Measurements from ENCODE around the gene AP1G2.

AP1G2 gene

GRCh38 chr14:23536494-23536893 lies 31.1 kb downstream of the AP1G2 start:
- H3K4me3 ChIP-seq (ENCODE audit: low read length), result no peak overlapping the region
- no peak for TF ChIP-seq ZNF274 (IDR thresholded peaks at IDR 0.05; ENCODE audit: low read depth, low read length)

- no peak for TF ChIP-seq ZNF274 (IDR thresholded peaks at IDR 0.05; ENCODE audit: low read depth, low read length)
- no peak overlapping the region for H3K4me3 ChIP-seq (ENCODE audit: low read length)
Measured at GRCh38 chr14:23535943-23536342, 31.6 kb downstream of the AP1G2 start.

GRCh38 chr14:23533652-23534435 lies 33.7 kb downstream of the AP1G2 start:
- no peak for TF ChIP-seq ZNF274 (IDR thresholded peaks at IDR 0.05; ENCODE audit: low read depth, low read length)
- no peak overlapping the region for H3K4me3 ChIP-seq (ENCODE audit: low read length)

- TF ChIP-seq ZNF274 (IDR thresholded peaks at IDR 0.05; ENCODE audit: low read depth, low read length), result no peak
- H3K4me3 ChIP-seq (ENCODE audit: low read length), result no peak overlapping the region
Measured at GRCh38 chr14:23532658-23533057, 34.9 kb downstream of the AP1G2 start.

DNA sequence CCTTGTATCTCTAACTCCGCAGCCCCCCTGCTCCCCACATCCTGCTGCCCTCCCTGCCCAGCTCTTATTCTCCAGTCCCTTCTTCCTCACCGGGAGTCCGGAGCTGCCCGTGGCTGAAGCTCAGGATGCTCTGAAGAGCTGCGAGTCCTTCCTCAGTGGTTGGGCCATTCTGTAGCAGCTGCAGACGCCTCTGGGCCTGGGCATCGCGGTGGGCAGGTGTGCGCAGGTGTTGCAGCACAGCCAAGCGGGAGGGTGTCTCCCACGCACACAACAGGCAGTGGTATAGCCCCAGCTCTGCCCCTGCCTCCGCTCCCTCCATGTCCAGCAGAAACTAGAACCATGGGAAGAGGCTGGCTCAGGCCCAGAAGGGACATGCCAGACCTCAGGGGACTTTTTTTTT lies 36.2 kb downstream of the AP1G2 start:
- TF ChIP-seq ZNF274 (IDR thresholded peaks at IDR 0.05; ENCODE audit: low read depth, low read length), result no peak
- no peak overlapping the region for H3K4me3 ChIP-seq (ENCODE audit: low read length)

GRCh38 chr14:23530375-23531055 lies 37.1 kb downstream of the AP1G2 start:
- H3K4me3 ChIP-seq (ENCODE audit: low read length), result no peak overlapping the region
- no peak for TF ChIP-seq ZNF274 (IDR thresholded peaks at IDR 0.05; ENCODE audit: low read depth, low read length)

DNA sequence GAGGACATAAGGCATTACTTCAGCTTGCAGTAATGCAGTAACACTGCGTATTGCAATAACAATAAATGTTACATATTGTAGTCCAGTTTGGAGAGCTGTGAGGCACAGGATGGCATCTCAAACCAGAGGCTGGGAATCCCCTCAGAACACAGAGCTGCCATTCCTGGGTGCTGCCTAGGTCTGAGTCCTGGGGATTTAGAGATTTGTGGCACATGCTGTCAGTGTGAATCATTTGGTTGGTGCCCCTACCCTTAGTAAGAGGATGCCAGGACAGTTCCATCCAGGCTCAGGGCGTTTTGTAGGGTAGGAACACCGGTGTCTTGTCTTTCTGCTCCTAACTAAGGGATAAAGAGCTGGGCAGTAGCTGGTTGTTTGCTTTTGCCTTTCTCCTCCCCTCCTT lies 38.6 kb downstream of the AP1G2 start:
- TF ChIP-seq ZNF274 (IDR thresholded peaks at IDR 0.05; ENCODE audit: low read depth, low read length), result no peak
- H3K4me3 ChIP-seq (ENCODE audit: low read length), result no peak overlapping the region

GRCh38 chr14:23528555-23528954 lies 39.0 kb downstream of the AP1G2 start:
- TF ChIP-seq ZNF274 (IDR thresholded peaks at IDR 0.05; ENCODE audit: low read depth, low read length), result no peak
- H3K4me3 ChIP-seq (ENCODE audit: low read length), result no peak overlapping the region

DNA sequence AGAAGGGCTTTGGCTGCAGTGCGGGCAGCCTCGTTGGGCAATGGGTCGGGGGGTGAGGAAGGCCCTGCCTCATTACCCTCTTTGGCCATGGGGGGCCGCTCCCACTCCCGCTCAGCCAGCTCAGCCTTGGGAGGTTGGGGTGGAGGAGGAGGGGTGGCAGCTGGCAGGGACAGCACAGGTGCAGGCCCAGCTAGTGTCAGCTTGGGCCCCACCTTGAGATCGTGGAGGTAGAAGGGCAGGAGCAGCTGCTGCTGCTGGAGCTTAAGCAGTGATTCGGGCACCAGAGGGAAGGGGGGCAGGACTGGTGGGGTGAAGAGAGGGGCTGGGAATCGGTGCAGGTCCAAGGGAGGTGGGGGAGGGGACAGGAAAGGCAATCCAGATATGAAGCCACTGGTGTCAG lies 42.0 kb downstream of the AP1G2 start:
- H3K4me3 ChIP-seq (ENCODE audit: low read length), result no peak overlapping the region
- TF ChIP-seq ZNF274 (IDR thresholded peaks at IDR 0.05; ENCODE audit: low read depth, low read length), result no peak

GRCh38 chr14:23524954-23525353 lies 42.6 kb downstream of the AP1G2 start:
- H3K4me3 ChIP-seq (ENCODE audit: low read length), result no peak overlapping the region
- TF ChIP-seq ZNF274 (IDR thresholded peaks at IDR 0.05; ENCODE audit: low read depth, low read length), result no peak

- H3K4me3 ChIP-seq (ENCODE audit: low read length), result no peak overlapping the region
- no peak for TF ChIP-seq ZNF274 (IDR thresholded peaks at IDR 0.05; ENCODE audit: low read depth, low read length)
Measured at GRCh38 chr14:23523229-23524016, 44.2 kb downstream of the AP1G2 start.

GRCh38 chr14:23522643-23523198 lies 44.9 kb downstream of the AP1G2 start:
- no peak overlapping the region for H3K4me3 ChIP-seq (ENCODE audit: low read length)
- TF ChIP-seq ZNF274 (IDR thresholded peaks at IDR 0.05; ENCODE audit: low read depth, low read length), result no peak

GRCh38 chr14:23521785-23522640 lies 45.6 kb downstream of the AP1G2 start:
- TF ChIP-seq ZNF274 (IDR thresholded peaks at IDR 0.05; ENCODE audit: low read depth, low read length), result no peak
- no peak overlapping the region for H3K4me3 ChIP-seq (ENCODE audit: low read length)

All from GM08714 (cell line).